PFSK-1 (cell line): ENCODE measurements around the gene FEM1A. TPM values are rescaled to one million over a fixed set of nuclear protein-coding genes. Genes with fewer than 3 reads are reported as not detected.

Experiments
- FOXP2 ChIP-seq: optimal IDR thresholded peaks from 2 replicates; pipeline ENCODE3; 2011; ENCODE audit warnings: borderline replicate concordance, control low read depth, inconsistent platforms; ENCODE audit not compliant: insufficient read depth; ENCODE audit errors: extremely low read length, extremely low read depth
- POLR2AphosphoS5 ChIP-seq: IDR thresholded peaks from 2 replicates; pipeline ENCODE4 v1.6.1; 2012; ENCODE audit warnings: low read depth, mild to moderate bottlenecking, control low read depth, low read length, moderate library complexity
- SIN3A ChIP-seq: IDR thresholded peaks from 2 replicates; pipeline ENCODE4 v1.6.1; 2012; ENCODE audit warnings: mild to moderate bottlenecking, low read length, moderate library complexity, borderline replicate concordance; ENCODE audit not compliant: insufficient read depth
- TAF1 ChIP-seq: IDR thresholded peaks from 2 replicates; pipeline ENCODE4 v1.6.1; 2012; ENCODE audit warnings: low read length, control low read depth, borderline replicate concordance; ENCODE audit not compliant: insufficient read depth
- polyA plus RNA-seq: library from polyadenylated mRNA; unstranded; fragments of >200 nt; gene quantifications from one replicate; pipeline ENCODE4 v1.2.1, GENCODE V29; 2012; ENCODE audit warnings: low read depth, missing spikeins; ENCODE audit not compliant: insufficient read length
- TF ChIP-seq, protein P1 (sequence below), 2 experiments: IDR thresholded peaks; 2 replicates each; pipeline versions ENCODE4 v1.6.1 to v1.8.0; 2011 to 2012; ENCODE audit warnings: low read depth in 2 of 2, low read length in 2 of 2, control low read depth in 1 of 2, inconsistent platforms in 1 of 2, mild to moderate bottlenecking in 1 of 2, moderate library complexity in 1 of 2; ENCODE audit not compliant: insufficient read depth in 1 of 2

FEM1A gene, protein sequence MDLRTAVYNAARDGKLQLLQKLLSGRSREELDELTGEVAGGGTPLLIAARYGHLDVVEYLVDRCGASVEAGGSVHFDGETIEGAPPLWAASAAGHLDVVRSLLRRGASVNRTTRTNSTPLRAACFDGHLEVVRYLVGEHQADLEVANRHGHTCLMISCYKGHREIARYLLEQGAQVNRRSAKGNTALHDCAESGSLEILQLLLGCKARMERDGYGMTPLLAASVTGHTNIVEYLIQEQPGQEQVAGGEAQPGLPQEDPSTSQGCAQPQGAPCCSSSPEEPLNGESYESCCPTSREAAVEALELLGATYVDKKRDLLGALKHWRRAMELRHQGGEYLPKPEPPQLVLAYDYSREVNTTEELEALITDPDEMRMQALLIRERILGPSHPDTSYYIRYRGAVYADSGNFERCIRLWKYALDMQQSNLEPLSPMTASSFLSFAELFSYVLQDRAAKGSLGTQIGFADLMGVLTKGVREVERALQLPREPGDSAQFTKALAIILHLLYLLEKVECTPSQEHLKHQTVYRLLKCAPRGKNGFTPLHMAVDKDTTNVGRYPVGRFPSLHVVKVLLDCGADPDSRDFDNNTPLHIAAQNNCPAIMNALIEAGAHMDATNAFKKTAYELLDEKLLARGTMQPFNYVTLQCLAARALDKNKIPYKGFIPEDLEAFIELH
- polyA plus RNA-seq: 3.8 TPM

DNA sequence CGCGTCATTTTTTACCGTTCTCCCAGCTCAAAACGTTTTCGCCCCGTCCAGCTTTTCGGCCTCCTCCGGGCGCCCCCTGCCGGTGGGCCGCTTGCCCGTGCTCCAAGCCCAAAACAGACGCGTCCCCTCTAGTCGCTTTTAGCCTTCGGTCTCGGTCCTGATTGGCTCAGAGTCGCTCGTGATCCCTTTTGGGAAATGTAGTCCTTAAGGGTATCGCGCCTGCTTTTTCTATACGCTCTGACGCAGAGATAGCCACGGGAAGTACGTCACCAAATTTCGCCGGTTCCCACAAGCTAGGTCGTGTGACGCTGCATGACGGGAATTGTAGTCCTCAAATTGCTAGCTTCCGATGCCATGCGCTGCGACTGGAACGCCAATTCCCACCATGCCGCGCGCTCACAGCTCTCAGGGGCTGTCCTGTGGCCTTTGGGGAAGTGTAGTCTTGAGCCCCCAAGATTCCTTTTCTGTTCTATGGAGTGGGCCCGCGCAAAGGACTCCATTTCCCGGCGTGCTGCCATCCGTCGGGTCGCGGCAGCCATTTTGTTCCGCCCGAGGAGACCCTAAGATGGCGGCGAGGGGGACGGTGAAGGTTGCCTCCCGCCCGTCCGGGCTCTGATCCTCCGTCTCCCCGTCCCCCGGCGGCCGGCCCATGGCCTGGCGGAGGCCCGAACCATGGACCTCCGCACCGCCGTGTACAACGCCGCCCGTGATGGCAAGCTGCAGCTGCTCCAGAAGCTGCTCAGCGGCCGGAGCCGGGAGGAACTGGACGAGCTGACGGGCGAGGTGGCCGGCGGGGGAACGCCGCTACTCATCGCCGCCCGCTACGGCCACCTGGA is at the start of gene FEM1A:
Gene FEM1A (plus strand): TSS at position 552 of the 836 bp plus-strand sequence. CDS start 121 bp downstream, at position 673.
- TF ChIP-seq, protein P1, sequence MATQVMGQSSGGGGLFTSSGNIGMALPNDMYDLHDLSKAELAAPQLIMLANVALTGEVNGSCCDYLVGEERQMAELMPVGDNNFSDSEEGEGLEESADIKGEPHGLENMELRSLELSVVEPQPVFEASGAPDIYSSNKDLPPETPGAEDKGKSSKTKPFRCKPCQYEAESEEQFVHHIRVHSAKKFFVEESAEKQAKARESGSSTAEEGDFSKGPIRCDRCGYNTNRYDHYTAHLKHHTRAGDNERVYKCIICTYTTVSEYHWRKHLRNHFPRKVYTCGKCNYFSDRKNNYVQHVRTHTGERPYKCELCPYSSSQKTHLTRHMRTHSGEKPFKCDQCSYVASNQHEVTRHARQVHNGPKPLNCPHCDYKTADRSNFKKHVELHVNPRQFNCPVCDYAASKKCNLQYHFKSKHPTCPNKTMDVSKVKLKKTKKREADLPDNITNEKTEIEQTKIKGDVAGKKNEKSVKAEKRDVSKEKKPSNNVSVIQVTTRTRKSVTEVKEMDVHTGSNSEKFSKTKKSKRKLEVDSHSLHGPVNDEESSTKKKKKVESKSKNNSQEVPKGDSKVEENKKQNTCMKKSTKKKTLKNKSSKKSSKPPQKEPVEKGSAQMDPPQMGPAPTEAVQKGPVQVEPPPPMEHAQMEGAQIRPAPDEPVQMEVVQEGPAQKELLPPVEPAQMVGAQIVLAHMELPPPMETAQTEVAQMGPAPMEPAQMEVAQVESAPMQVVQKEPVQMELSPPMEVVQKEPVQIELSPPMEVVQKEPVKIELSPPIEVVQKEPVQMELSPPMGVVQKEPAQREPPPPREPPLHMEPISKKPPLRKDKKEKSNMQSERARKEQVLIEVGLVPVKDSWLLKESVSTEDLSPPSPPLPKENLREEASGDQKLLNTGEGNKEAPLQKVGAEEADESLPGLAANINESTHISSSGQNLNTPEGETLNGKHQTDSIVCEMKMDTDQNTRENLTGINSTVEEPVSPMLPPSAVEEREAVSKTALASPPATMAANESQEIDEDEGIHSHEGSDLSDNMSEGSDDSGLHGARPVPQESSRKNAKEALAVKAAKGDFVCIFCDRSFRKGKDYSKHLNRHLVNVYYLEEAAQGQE (IDR thresholded peaks at IDR 0.05; ENCODE audit: insufficient read depth in 1 of 2, low read depth in 2 of 2, low read length in 2 of 2): peak; percentile 67 to 71; a peak in 3 of 4 replicates
- TF ChIP-seq SIN3A (no peak), TAF1 (peak; percentile 89), POLR2AphosphoS5 (peak; percentile 74)

DNA sequence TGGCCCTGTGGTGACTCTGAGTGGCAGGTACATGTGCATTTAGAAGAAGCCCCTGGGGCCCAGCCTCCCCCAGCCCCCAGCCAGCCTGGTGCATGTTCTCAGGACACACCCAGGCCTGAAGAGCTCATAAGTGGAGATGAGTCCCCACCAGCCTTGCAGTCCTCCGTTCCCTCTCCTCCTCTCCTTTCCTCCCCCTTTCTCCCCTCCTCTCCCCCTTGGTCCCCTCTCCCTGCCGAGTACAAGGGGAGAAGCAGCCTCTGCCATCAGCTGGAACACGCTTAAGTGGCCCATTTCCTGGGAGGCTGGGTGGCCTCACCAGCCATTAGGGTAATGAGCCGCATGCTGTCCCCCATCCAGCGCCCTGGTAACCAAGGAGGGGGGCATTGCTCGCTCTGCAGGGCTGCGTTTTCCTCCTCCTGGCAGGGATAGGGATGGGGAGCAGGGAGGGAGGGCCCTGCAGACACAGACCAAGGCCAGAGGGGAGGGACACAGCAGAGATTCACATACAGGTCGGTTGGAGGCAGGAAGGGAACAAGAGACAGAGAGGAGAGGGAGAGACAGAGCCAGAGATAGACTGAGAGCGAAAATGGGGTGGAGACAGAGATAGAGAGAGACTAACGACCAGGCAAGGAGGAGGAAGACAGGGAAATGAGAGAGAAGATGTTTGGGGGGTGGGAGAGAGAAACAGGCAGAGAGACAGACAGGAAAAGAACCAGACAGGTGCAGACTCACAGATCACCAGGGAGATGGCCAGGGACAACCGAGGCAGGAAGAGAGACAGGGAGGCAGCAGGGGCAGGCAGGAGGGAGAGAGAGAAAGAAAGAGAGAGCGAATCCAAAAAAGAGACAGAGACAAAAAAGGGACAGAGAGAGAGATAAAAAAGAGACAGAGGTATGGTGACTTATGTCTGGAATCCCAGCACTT is 48.5 kb upstream of the FEM1A start:
- TF ChIP-seq TAF1 (peak; percentile 17; the same call in 1 of the 2 replicates), FOXP2 (no peak)

DNA sequence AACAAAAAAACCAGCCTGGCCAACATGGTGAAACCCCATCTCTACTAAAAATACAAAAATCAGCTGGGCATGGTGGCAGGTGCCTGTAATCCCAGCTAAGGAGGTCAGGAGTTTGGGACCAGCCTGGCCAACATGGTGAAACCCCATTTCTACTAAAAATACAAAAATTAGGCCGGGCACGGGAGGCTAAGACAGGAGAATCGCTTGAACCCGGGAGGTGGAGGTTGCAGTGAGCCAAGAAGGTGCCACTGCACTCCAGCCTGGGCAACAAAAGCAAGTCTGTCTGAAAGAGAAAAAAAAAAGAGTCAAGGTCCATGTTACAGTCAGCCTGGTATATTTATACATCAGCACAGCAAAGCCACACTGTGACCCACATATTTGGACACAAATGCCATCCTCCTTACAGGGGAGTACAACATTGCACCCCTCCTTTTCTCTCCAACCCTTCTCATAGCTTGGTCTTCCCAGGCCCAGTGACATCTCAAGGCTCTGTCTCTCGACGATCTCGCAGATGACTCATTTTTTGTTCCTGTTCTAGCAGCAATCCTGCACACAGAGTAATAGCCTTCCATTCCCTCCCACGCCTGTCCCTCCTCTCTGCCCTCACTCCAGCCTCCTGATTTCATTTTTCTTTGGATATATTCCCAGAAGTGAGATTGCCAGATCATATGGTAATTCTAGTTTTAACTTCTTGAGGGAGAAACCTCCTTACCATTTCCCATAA is 46.9 kb upstream of the FEM1A start:
- TF ChIP-seq FOXP2: peak; percentile 34
- TF ChIP-seq POLR2AphosphoS5: no peak
- TF ChIP-seq TAF1: no peak
- peak; percentile 78; the same call in 1 of the 2 replicates for TF ChIP-seq SIN3A
- TF ChIP-seq, protein P1 (IDR thresholded peaks at IDR 0.05; ENCODE audit: insufficient read depth in 1 of 2, low read depth in 2 of 2, low read length in 2 of 2): peak; percentile 45 to 82; a peak in 3 of 4 replicates

DNA sequence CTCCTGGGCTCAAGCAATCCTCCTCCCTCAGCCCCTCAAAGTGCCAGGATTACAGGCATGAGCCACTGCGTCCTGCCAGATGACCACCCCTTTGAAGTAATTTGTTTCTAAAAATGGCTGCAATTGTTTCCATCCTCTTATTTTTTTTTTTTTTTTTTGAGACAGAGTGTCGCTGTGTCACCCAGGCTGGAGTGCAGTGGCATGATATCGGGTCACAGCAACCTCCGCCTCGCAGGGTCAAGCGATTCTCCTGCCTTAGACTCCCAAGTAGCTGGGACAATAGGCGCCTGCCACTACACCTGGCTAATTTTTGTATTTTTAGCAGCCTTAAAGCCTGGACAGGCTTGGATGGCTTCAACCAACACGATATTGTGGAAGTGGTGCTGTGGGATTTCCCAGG is 45.5 kb upstream of the FEM1A start:
- TF ChIP-seq SIN3A (no peak), TAF1 (no peak), FOXP2 (no peak), POLR2AphosphoS5 (no peak)
- TF ChIP-seq, protein P1 (IDR thresholded peaks at IDR 0.05; ENCODE audit: insufficient read depth in 1 of 2, low read depth in 2 of 2, low read length in 2 of 2): no peak
